Renal pelvis (tissue), 4 donors: ENCODE results near the gene SEMA6A. TPM values are rescaled to one million over a fixed set of nuclear protein-coding genes. Genes with fewer than 3 reads are reported as not detected.
A peak's percentile ranks its signal among the peaks of the same experiment; 100 is the strongest.
"Not testable (repeated sequence)": the region's sequence is repeated elsewhere in the genome, so short reads cannot be mapped to it uniquely, and the experiment has no call there.

Experiments
- DNase-seq: peaks from one replicate; pipeline ENCODE4 v3.0.0-alpha.2; 2013
- polyA plus RNA-seq, 3 donors: library from polyadenylated mRNA; unstranded; fragments of 120-200 nt; gene quantifications; one replicate each; pipeline ENCODE4 v1.2.1, GENCODE V29; 2013; ENCODE audit not compliant: insufficient read length in 3 of 3

The SEMA6A gene
- polyA plus RNA-seq, 3 donors = 46.0 to 67.2 (median 64.2) TPM

DNA sequence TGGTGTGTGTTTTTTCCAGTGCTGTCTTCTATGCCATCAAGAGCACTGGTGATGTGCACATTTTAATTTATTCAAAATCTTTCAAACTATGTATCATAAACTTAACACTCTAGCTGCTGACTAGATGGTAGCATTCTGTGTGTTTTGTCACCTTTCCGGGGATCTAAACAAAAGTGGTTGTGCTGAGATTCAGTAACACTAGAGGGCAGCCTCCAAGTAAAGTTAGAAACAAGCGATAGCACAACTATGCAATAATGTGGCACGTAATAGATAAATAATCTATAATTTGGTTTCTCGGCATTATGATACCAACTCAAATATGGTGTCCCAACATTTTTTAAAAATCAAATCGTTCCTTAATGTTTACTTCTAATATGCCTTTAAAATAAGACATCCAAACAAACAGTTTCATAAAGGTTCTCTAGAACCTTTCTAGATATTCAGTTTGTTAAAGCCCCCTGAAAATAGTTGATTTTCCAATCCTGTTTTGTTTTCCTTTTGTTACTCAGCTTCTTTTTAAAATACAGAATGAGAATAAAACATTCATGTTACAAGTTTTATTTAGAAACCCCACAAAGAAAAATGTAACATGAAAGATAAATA lies 16.9 kb downstream of the SEMA6A start:
- no peak for DNase-seq

DNA sequence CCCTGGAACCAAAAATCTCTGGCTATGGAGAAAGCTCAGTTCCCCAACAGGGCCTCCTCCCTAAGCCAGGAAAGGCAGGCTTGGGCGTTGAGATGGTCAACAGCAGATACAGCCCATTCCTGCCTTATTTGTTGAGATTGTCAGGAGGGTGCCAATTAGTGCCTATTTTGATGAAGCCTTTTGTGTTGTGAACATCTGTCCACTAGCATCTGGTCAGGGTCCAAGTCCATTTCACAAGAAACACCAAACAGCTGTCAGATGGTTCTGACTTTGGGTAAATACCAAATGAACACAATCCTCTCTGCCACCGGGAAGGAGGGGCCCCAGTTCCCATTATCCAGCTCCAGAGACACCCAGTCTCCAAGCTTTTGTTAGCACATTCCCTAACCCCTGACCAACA lies 19.9 kb downstream of the SEMA6A start:
- DNase-seq = no peak

DNA sequence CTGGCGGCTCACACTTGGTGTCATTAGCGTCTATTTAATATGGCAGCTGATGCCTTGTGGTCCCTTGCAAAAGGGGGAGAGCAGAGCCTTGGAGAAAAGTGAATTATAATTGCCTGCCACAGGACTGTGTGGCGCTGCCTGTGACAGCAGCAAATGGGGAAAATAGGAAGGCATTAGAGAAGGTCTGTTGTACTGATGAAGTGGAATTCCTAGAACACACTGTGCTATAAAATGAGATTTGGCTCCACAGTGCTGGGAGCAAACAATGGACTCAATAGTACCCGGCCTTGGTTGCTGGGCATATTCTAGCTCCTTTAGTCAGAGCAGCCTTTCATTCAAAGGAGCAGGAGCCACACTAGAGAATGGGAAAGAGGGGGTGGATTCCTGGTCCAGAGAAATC lies 21.3 kb downstream of the SEMA6A start:
- no peak for DNase-seq

DNA sequence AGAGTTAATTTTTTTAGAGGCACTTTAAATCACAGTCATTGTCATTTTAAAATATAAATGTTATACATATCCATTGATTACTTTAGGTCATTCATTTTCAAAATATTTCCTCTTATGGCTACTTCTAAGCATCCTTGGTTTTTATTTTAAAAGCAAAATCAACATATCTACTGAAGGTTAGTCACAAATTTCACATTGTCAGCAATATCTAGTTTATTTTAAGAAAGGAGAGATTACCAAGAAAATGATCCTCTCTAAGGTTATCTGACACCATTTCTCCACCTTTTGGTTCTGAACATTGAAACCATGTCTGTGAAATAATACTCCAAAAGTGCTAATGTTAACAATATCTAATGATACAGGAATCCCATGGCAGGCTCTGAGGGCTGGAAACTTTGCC lies 24.5 kb downstream of the SEMA6A start:
- no peak for DNase-seq

DNA sequence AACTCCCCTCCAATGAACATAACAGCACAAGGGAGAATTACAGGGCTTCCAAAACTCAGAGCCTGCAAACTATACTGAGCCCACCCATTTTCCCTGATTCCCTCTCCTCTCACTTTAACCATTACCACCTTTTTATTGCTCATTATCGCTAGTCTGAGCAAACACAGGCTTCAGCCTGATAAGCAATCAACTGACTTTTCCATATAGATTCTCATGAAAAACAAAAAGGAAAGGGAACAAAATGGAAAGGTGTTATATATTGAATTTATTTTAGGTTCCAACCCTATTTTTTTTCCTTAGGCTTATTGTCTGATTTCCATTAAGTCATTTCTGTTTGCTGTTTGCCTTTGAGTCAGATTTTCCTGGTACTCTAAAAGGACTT lies 27.9 kb downstream of the SEMA6A start:
- no peak for DNase-seq

DNA sequence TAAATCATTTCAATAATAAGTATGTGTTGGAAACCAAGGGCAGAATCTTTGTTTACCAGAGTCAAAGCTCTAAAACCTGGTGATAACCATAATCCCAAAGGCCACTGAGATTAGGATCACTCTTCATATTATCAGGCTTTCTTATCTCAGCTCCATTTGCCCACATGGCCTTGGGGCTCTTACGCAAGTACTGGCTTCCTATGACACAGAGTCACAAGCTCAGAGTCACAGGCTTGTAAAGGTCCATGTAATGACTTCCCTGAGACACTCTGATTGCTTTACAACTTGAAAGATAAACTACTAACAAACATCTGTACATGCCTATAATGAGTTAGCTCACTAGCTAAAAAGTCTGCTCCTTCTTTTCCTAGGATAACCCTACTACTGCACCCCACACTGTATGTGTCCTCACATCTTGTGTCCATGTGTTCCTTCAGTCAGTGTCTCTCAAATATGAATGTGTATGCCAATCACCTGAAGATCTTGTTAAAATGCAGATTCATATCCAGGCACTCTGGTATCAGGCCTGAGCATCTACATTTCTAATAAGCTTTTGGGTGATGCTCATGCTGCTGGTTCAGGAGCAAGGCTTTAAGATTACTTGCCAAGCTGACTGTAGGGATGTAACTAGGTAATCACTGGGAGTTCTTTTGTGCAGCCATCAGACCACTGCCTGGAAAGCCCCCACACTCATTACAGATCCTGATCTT lies 28.4 kb downstream of the SEMA6A start:
- no peak for DNase-seq

DNA sequence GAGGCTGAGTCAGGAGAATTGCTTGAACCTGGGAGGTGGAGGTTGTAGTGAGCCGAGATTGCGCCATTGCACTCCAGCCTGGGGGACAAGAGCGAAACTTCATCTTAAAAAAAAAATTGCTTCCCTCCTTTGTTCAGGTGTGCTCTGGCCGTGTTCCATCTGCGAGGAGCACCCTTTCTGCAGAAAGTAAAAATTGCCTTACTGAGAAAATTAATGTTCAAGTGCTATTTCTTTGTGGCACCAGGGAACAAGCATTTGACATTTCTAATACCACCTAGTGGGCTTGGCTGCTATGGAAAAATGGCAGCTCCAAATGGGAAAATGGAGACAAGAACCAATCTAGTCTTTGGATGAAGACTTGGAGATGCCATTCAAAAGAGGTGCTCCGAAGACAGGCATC lies 29.2 kb downstream of the SEMA6A start:
- not testable (repeated sequence) for DNase-seq

DNA sequence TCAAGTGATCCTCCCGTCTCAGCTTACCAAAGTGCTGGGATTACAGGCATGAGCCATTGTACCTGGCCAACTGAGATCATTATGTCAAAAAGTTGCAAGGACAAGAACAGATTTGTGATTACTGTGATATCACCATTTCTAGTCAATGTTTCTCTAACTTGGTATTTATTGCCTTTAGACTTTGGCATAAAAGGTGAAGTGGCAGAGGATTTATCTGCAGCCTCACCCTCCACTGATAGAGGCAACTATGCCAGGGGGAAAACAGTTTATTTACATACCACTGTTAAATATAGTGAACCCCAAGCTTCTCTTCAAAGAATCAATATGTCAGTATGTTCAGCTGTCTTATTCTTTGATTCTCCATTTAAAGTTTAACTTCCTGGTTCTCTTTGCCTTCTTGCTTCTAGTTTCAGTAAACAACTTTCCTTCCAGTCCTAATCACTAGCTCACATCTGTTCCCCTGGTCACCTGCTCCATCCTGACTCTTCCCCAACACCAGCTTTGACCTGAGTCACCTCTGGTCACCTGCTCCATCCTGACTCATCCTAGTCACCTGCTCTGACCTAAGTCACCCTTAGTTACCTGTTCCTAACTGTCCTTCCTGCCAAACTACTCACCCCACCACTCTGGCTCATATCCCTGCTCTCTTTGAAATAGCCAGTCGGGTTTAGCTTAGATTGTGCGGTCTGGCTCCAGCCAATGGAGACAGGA lies 29.9 kb downstream of the SEMA6A start:
- no peak for DNase-seq

DNA sequence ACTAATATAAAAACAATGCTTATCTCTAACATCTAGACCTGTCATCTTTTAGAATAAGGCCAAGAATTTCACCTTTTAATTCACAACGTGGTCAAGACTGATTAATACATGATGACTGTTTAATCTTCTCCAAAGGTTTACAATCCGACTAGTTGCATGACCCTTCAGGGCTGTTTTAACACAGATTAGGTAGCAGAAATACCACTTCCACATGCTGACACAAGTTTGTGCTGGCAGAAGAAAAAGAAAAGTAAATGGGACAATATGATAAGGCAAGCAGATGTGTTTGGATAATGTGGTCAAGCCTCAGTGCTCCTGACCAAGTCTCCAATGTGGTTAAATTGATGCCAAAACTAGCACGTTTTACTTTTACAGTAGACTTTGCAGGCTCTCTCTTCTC lies 31.1 kb downstream of the SEMA6A start:
- DNase-seq = no peak

DNA sequence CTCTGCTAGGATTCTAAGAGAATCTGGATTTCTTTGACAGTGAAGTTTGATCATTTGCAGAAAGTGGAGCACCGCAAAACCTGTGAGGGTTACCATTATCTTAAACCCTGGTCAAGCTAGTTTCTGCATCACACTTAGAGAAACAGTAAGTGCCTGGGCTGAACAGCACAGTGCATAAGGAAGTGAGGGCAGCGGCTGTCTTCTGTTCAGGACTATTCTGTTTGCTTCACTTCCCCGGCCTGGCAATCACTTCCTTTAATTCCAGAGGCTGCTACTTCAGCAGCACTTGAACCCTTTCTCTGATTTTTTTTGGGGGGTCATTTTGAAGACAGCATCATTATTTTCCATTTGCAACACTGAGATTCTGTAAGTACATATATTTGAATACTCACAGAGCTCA lies 32.0 kb downstream of the SEMA6A start:
- DNase-seq = no peak

DNA sequence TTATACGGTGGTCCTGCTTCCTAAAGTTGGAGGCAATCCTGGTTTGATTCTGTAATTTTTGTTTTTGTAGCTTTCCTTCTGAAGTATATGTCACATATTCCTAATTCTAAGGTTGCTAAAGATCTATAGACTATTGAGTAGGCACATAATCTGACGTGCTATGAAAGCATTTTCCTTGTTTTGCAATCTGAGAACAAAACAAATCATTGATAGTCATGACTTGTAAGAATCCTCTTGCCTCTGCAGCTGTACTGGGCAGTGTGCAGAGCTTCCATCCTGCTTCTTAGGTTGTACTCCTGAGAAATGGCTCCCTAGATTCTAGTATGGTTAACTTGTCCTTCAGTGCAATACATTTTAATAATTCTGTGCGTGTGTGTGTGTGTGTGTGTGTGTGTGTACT lies 35.4 kb downstream of the SEMA6A start:
- no peak for DNase-seq

DNA sequence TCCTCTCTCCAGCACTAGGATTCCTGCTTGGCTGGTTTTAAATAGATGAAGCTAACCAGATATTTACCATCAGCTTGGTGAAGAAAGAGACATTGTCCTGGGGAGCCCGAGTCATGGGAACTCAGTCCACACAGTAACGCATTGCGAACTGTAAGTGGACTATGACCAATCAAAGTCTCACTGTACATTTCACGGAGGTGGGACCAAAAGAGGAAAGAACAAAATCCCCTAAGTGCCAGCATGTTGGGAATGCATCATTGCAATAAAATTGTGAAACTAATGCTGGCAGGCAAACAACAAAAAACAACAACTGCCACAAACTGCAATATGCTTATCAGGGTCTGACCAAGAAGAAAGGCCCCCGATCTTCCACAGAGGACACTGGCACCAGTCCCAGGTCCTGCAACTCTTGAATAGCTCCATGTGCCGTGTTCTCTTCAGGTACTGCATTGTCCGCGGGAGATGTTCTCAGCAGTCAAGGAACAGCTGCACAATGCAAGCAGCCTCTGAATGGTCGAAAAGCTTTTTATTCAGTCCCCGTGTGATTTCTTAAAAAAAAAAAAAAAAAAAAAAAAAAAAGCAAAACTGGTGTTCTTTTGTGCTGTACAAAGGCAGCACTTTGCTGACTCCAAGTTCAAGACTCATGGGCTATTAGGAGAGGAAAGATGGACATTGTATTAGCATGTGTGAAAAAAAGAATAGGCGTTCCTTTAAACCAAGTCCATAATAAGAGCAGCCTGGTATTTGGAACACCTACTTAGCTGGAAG lies 38.1 kb downstream of the SEMA6A start:
- no peak for DNase-seq

DNA sequence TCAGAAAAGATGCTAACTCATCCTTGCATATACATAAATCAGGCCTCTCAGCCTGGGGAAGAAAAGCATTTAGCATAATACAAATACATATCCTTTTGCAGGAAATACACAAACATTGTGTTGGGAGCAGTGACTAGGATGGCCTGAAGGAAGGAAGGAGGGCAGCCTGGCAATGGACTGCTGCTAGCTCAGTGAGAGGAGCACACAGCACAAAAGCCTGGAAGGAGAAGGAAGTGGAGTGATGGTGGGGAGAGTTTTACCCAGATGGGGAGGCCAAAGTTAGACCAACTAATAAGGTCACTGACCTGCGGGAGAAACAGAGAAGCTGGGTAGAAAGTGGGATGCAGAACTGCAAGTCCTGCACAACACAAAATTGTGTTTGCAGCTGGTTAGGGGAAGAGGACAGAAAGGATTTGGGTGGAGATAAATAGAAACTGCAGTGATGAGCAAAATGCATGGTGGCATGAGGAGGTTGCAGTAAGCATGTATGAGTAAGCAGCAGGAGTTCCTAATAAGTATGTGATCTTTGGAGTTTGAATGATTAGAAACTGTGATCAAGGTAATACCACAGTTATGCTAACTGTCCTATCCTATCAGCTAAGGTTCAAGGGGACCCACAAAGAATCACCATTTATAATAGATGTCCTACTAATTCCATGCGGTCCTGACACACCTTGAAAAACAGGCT lies 39.5 kb downstream of the SEMA6A start:
- DNase-seq = no peak

DNA sequence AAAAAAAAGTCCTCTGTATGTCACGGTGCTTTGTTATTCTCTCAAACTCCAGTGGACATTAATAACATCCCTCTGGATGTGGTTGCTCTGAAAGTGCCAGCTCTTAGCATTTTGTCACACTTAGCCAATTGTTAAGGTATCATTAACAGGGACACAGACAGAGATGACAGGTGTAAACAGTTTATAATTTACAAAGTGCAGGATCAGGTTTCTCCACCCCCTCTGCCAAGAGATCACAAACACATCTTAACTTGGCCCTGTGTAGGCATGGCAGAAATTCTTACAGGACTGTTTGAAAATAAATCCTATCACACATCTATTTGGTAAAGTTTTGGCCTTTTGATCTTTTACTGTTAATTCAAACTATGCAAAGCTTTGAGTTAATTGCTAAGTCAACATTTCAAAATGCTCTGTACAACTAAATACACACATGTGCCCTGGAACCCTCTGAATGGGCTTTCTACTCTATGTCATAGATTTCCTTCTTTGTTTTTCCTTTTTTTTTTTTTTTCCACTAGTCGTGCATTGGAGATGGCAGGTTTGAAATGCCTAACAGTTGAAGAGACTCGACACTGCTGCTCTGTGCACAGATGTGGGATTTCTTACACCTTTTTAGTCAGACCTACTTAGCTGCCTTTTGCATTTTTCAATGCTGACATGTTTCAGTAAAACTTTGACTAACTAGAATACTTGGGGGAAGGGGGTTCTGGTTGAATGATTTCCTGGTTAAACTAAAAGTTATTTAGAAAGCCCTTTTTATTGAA lies 41.7 kb downstream of the SEMA6A start:
- peak; percentile 73 for DNase-seq

DNA sequence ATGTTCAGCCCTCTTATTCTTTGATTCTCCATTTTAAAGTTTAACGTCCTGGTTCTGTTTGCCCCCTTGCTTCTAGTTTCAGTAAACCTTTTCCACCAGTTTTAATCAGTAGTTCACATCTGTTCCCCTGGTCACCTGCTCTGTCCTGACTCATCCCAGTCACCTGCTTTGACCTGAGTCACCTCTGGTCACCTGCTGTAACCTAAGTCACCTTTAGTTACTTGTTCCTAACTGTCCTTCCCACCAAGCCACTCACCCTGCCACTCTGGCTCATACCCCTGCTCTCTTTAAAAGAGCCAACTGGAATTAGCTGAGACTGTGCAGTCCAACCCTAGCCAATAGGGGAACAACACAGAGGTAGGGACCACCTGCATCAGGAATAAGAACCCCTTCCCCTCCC lies 43.0 kb downstream of the SEMA6A start:
- no peak for DNase-seq

DNA sequence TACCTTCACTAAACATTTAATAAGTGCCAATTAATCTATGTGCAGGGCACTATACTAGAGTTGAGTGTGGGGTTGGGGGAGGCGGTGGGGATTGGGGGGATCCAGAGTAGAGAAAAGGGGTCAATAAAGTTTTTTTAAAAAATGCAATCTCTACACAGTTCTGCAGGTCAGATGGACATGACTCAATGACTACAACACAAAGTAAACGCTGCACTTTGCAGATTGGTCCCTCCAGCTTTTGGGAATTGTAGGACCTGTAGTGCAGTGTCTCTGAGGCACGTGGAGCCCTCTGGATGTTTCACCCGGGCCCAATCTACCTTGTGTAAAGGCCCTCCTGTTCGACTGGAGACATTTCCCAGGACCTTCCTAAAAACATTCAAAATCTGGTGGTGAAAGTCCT lies 43.5 kb downstream of the SEMA6A start:
- no peak for DNase-seq

DNA sequence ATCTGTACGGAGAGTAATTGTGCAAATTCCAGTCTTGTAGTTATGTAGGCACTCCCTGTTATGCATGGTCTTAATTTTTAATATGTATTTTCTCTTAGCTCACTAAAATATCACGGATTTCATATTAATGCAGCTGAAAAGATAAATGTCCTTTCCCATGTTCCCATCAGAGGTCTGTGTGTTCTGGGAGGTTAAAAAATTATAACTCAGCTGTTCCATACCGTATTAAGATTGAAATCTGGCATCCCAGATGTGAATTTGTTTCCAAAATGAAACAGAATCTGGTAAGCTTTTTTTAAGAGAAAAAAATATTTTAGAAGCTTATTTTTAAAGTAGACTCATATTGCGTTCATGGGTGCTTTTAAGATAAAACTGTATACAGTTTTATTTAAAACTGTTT lies 44.3 kb downstream of the SEMA6A start:
- no peak for DNase-seq

DNA sequence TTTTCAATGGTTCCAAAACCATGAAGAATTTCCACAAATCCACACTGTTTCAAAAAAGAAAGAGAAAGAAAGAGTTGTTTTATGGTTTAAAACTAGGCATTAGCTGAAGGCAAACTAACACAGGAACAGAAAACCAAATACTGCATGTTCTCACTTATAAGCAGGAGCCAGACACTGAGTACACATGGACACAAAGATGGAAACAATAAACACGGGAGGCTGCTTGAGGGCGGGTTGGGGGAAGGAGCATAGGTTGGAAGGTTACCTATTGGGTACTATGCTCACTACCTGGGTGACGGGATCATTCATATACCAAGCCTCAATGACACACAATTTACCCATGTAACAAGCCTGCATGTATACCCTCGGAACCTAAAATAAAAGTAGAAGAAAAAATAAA lies 45.0 kb downstream of the SEMA6A start:
- DNase-seq = no peak

DNA sequence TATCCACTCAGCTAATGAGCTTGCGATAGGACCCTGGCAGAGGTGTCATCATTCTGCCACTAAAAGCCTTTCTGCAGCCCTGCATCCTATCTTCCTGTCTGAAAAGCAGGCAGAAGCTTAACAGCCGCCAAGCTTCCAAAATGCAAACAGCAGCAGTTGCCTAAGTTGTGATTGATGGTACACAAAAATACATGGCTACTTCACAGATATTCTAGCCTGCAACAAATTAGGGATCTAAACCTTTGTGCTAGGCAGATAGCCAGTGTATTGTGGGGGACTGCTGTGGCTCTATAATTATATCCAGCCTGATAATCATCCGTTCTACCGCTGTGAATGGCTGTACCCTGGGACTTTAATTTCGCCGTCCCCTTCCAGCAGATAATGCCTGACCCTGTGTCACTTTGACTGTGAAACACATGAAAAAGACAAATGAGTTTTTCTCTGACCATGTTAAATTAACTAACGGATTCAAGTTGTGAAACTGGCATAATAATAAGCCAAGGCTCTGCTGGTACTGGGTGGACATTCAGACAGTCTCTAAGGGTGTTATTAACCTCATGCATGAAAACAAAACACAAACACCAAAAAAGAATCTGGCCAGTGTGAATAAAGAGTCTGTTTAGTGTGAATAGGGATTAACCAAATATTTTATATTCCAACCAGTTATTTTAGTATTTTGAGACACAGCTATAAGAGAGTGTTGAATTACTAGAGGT lies 45.9 kb downstream of the SEMA6A start:
- no peak for DNase-seq

DNA sequence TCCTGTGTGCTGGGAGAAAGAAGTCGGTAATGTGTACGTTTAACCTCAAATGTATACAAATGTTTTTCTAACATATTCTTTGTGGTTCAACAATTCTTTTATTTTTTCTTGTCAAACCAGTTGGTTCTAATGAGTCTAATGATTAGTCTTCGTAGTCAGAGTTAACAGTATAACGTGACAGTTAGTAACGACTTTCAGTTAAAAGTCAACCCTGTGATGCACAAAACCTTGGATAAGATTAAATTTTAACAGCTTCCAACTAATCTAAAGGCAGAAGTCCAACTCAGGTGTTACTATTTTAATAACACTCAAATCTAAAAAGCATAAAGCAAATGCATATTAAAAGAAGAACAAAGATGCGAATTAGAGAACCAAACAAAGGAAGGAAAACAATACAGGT lies 47.0 kb downstream of the SEMA6A start:
- DNase-seq = no peak

DNA sequence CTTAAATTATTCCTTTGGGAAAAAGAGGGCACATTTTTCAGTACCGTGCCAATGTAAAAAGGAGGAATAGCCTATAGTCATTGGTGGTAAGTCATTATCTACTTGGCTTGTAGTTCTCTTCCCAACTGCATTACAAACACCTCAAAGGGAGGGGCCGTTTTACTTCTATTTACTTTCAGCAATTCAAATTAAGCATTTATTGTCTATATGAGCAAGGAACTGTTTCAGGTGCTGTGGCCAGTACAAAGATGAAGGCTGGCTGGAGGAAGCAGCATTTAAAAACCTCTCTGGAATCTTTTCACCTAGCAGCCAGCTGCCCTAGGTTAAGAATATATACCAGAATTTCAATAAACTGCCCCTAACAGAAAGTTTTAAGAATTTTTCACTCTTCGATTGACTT lies 48.9 kb downstream of the SEMA6A start:
- DNase-seq = no peak
